Measurements from ENCODE around the gene COX8C. TPM values are rescaled to one million over a fixed set of nuclear protein-coding genes. Genes with fewer than 3 reads are reported as not detected.

Gene COX8C, protein sequence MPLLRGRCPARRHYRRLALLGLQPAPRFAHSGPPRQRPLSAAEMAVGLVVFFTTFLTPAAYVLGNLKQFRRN
- total RNA-seq, result not detected
- polyA plus RNA-seq, result not detected
- long read RNA-seq, donor 1, result 0 reads
- long read RNA-seq, donor 2, result 0 reads
- long read RNA-seq, donor 3, result 0 reads
- long read RNA-seq, donor 4, result 0 reads
- long read RNA-seq, donor 5, result 0 reads
- long read RNA-seq, donor 6, result 0 reads
- long read RNA-seq, donor 7, result 0 reads
- long read RNA-seq, donor 8, result 0 reads
- long read RNA-seq, donor 9, result 0 reads
- long read RNA-seq, donor 10, result 0 reads

GRCh38 chr14:93346926-93347721 is at the start of gene COX8C:
COX8C (plus strand) TSS chr14:93347182; CDS start chr14:93347269, 87 bp downstream.
- Histone ChIP-seq H3K36me3 (ENCODE audit: control insufficient read depth in 2 of 2, insufficient read depth in 2 of 2, low read length in 1 of 2) (no peaks in the 10 kb centered on the region), H3K4me1 (ENCODE audit: control insufficient read depth in 2 of 2, insufficient read depth in 2 of 2, low read length in 2 of 2) (no peaks in the 10 kb centered on the region), H3K9me3 (ENCODE audit: control insufficient read depth in 2 of 2, insufficient read depth in 1 of 2, low read length in 1 of 2) (peaks cover 0 to 2% of the 10 kb centered on the region in 2 donors), H3K4me3 (ENCODE audit: low read length in 2 of 2) (no peak within 1 kb of the TSS), H3K27ac (ENCODE audit: low read depth in 1 of 2, low read length in 1 of 2) (no peak within 1 kb of the TSS), H3K27me3 (ENCODE audit: control insufficient read depth in 2 of 2, insufficient read depth in 1 of 2, low read length in 1 of 2) (no peaks in the 10 kb centered on the region)
- DNase-seq (ENCODE audit: low read depth in 6 of 9, low spot score in 9 of 9), result no peak
- 97% methylated on average over 60 of the region's 60 CpGs for WGBS

DNA sequence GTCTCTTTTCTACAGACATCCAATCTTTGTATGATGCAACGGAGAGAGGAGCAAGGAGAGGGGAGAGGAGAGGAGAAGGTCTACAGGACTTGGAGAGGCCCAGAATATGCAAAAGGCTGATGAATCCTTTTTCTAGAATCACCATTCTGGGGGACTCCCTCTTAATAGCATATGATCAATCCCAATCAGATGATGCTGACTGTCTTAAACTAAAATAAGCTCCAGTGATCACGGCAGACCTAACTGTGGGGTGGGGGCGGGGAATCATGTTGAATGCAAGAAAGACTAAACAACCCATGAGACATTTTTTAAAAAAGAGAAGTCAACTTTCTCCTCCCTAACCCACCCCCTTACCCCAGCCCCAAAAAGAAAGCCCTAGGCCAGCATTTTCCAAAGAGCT is 47.6 kb upstream of the COX8C start:
- H3K27me3 ChIP-seq (ENCODE audit: control insufficient read depth in 2 of 2, insufficient read depth in 1 of 2, low read length in 1 of 2), result no peaks in the 10 kb centered on the region
- no peaks in the 10 kb centered on the region for H3K36me3 ChIP-seq (ENCODE audit: control insufficient read depth in 2 of 2, insufficient read depth in 2 of 2, low read length in 1 of 2)
- no peaks in the 10 kb centered on the region for H3K9me3 ChIP-seq (ENCODE audit: control insufficient read depth in 2 of 2, insufficient read depth in 1 of 2, low read length in 1 of 2)
- no peaks in the 10 kb centered on the region for H3K4me1 ChIP-seq (ENCODE audit: control insufficient read depth in 2 of 2, insufficient read depth in 2 of 2, low read length in 2 of 2)
- H3K27ac ChIP-seq (ENCODE audit: low read depth in 1 of 2, low read length in 1 of 2), result no peak overlapping the region
- no peak for DNase-seq (ENCODE audit: low read depth in 6 of 9, low spot score in 9 of 9)
- H3K4me3 ChIP-seq (ENCODE audit: low read length in 2 of 2), result no peak overlapping the region
- 97% methylated on average over 3 of the region's 3 CpGs for WGBS

GRCh38 chr14:93299866-93300265 is 47.1 kb upstream of the COX8C start:
- 95% methylated on average over 6 of the region's 6 CpGs for WGBS
- H3K27me3 ChIP-seq (ENCODE audit: control insufficient read depth in 2 of 2, insufficient read depth in 1 of 2, low read length in 1 of 2), result no peaks in the 10 kb centered on the region
- H3K4me3 ChIP-seq (ENCODE audit: low read length in 2 of 2), result no peak overlapping the region
- no peak overlapping the region for H3K27ac ChIP-seq (ENCODE audit: low read depth in 1 of 2, low read length in 1 of 2)
- no peaks in the 10 kb centered on the region for H3K4me1 ChIP-seq (ENCODE audit: control insufficient read depth in 2 of 2, insufficient read depth in 2 of 2, low read length in 2 of 2)
- no peaks in the 10 kb centered on the region for H3K9me3 ChIP-seq (ENCODE audit: control insufficient read depth in 2 of 2, insufficient read depth in 1 of 2, low read length in 1 of 2)
- H3K36me3 ChIP-seq (ENCODE audit: control insufficient read depth in 2 of 2, insufficient read depth in 2 of 2, low read length in 1 of 2), result no peaks in the 10 kb centered on the region
- no peak for DNase-seq (ENCODE audit: low read depth in 6 of 9, low spot score in 9 of 9)

DNA sequence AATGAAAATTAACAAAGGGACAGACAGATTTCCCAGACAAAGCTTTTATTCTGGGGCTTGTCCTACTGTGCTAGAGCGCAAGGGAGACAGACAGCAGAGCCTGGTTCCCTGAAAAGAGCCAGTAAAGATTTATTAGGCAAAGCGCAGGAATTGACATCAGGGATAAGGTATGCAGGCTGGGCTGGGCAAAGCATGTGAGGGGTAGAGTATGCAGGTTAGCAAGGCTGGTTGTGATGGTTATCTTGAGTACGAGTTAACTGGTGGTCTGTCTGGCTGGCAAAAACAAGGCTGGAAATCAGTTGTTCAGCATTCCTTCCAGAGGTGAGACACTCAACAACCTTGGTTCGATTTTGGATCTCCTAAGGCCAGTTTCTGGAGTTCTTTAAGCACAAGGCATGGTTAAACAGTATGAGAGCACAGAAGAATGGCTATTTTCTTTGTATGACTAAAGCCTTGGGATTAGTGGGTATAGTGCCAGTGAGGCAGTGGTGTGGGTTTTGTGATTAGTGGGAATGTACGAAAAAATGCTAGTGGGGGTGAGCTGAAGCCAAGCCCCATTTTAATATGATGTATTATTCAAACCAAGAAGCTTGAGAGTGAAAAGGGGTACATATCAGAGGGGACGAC is 45.0 kb upstream of the COX8C start:
- no peak overlapping the region for H3K27ac ChIP-seq (ENCODE audit: low read depth in 1 of 2, low read length in 1 of 2)
- H3K4me3 ChIP-seq (ENCODE audit: low read length in 2 of 2), result no peak overlapping the region
- 97% methylated on average over 6 of the region's 6 CpGs for WGBS
- no peak for DNase-seq (ENCODE audit: low read depth in 6 of 9, low spot score in 9 of 9)
- H3K27me3 ChIP-seq (ENCODE audit: control insufficient read depth in 2 of 2, insufficient read depth in 1 of 2, low read length in 1 of 2), result no peaks in the 10 kb centered on the region
- no peaks in the 10 kb centered on the region for H3K36me3 ChIP-seq (ENCODE audit: control insufficient read depth in 2 of 2, insufficient read depth in 2 of 2, low read length in 1 of 2)
- H3K4me1 ChIP-seq (ENCODE audit: control insufficient read depth in 2 of 2, insufficient read depth in 2 of 2, low read length in 2 of 2), result no peaks in the 10 kb centered on the region
- H3K9me3 ChIP-seq (ENCODE audit: control insufficient read depth in 2 of 2, insufficient read depth in 1 of 2, low read length in 1 of 2), result no peaks in the 10 kb centered on the region

- 97% methylated on average over 12 of the region's 12 CpGs for WGBS
Observed at GRCh38 chr14:93302688-93303581, 44.0 kb upstream of the COX8C start.

GRCh38 chr14:93303659-93304058 is 43.3 kb upstream of the COX8C start:
- H3K4me1 ChIP-seq (ENCODE audit: control insufficient read depth in 2 of 2, insufficient read depth in 2 of 2, low read length in 2 of 2), result no peaks in the 10 kb centered on the region

More at GRCh38 chr14:93302688-93303581, 44.0 kb upstream of the COX8C start:
- H3K4me3 ChIP-seq (ENCODE audit: low read length in 2 of 2), result no peak overlapping the region
- no peaks in the 10 kb centered on the region for H3K4me1 ChIP-seq (ENCODE audit: control insufficient read depth in 2 of 2, insufficient read depth in 2 of 2, low read length in 2 of 2)
- H3K27ac ChIP-seq (ENCODE audit: low read depth in 1 of 2, low read length in 1 of 2), result no peak overlapping the region
- no peaks in the 10 kb centered on the region for H3K9me3 ChIP-seq (ENCODE audit: control insufficient read depth in 2 of 2, insufficient read depth in 1 of 2, low read length in 1 of 2)
- no peaks in the 10 kb centered on the region for H3K36me3 ChIP-seq (ENCODE audit: control insufficient read depth in 2 of 2, insufficient read depth in 2 of 2, low read length in 1 of 2)
- no peaks in the 10 kb centered on the region for H3K27me3 ChIP-seq (ENCODE audit: control insufficient read depth in 2 of 2, insufficient read depth in 1 of 2, low read length in 1 of 2)
- no peak for DNase-seq (ENCODE audit: low read depth in 6 of 9, low spot score in 9 of 9)

GRCh38 chr14:93304771-93305170 is 42.2 kb upstream of the COX8C start:
- DNase-seq (ENCODE audit: low read depth in 6 of 9, low spot score in 9 of 9), result no peak
- 100% methylated on average over 1 of the region's 1 CpG for WGBS
- Histone ChIP-seq H3K4me1 (ENCODE audit: control insufficient read depth in 2 of 2, insufficient read depth in 2 of 2, low read length in 2 of 2) (no peaks in the 10 kb centered on the region), H3K27me3 (ENCODE audit: control insufficient read depth in 2 of 2, insufficient read depth in 1 of 2, low read length in 1 of 2) (no peaks in the 10 kb centered on the region), H3K4me3 (ENCODE audit: low read length in 2 of 2) (no peak overlapping the region), H3K36me3 (ENCODE audit: control insufficient read depth in 2 of 2, insufficient read depth in 2 of 2, low read length in 1 of 2) (no peaks in the 10 kb centered on the region), H3K27ac (ENCODE audit: low read depth in 1 of 2, low read length in 1 of 2) (no peak overlapping the region), H3K9me3 (ENCODE audit: control insufficient read depth in 2 of 2, insufficient read depth in 1 of 2, low read length in 1 of 2) (no peaks in the 10 kb centered on the region)

More at GRCh38 chr14:93303659-93304058, 43.3 kb upstream of the COX8C start:
- H3K9me3 ChIP-seq (ENCODE audit: control insufficient read depth in 2 of 2, insufficient read depth in 1 of 2, low read length in 1 of 2), result no peaks in the 10 kb centered on the region
- H3K27ac ChIP-seq (ENCODE audit: low read depth in 1 of 2, low read length in 1 of 2), result no peak overlapping the region
- H3K4me3 ChIP-seq (ENCODE audit: low read length in 2 of 2), result no peak overlapping the region
- WGBS, result 94% methylated on average over 3 of the region's 3 CpGs
- H3K36me3 ChIP-seq (ENCODE audit: control insufficient read depth in 2 of 2, insufficient read depth in 2 of 2, low read length in 1 of 2), result no peaks in the 10 kb centered on the region
- no peak for DNase-seq (ENCODE audit: low read depth in 6 of 9, low spot score in 9 of 9)
- H3K27me3 ChIP-seq (ENCODE audit: control insufficient read depth in 2 of 2, insufficient read depth in 1 of 2, low read length in 1 of 2), result no peaks in the 10 kb centered on the region

DNA sequence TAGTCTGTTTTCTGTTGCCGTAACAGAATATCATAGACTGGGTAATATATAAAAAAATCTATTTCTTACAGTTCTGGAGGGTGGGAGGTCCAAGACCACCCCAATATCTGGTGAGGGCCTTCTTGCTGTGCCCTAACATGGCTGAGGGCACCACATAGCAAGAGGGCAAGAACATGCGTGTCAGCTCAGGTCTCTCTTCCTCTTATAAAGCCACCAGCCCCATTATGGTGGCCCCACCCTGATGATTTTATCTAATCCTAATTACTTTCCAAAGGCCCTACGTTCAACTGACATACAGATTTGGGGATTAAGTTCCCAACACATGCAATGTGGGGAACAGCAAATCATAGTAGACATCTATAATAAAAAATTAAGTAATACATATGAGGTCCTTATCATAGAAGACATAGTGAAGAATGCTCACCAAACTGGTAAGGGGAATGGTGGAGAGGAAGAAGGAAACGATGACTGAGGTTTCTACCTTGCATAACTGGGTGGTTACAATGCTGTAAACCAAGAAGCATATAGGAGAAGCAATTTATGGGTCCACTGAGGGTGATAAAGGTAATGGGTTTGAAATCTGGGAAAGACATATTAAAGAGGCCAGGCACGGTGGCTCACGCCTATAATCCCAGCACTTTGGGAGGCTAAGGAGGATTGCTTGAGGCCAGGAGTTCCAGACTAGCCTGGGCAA is 41.1 kb upstream of the COX8C start:
- WGBS, result 96% methylated on average over 6 of the region's 6 CpGs
- H3K4me1 ChIP-seq (ENCODE audit: control insufficient read depth in 2 of 2, insufficient read depth in 2 of 2, low read length in 2 of 2), result no peaks in the 10 kb centered on the region
- no peak for DNase-seq (ENCODE audit: low read depth in 6 of 9, low spot score in 9 of 9)
- no peak overlapping the region for H3K4me3 ChIP-seq (ENCODE audit: low read length in 2 of 2)
- H3K27me3 ChIP-seq (ENCODE audit: control insufficient read depth in 2 of 2, insufficient read depth in 1 of 2, low read length in 1 of 2), result no peaks in the 10 kb centered on the region
- H3K27ac ChIP-seq (ENCODE audit: low read depth in 1 of 2, low read length in 1 of 2), result no peak overlapping the region
- no peaks in the 10 kb centered on the region for H3K36me3 ChIP-seq (ENCODE audit: control insufficient read depth in 2 of 2, insufficient read depth in 2 of 2, low read length in 1 of 2)
- no peaks in the 10 kb centered on the region for H3K9me3 ChIP-seq (ENCODE audit: control insufficient read depth in 2 of 2, insufficient read depth in 1 of 2, low read length in 1 of 2)

All from thymus (tissue), 14 donors.